ENCODE results near the gene GTF2I. TPM values are rescaled to one million over a fixed set of nuclear protein-coding genes. Genes with fewer than 3 reads are reported as not detected.
"Not testable (repeated sequence)": the region's sequence is repeated elsewhere in the genome, so short reads cannot be mapped to it uniquely, and the experiment has no call there.

The GTF2I gene
- total RNA-seq, 2 experiments from 2014 or later: 162 to 163 TPM

- CTCF ChIA-PET; H3K9me3 Mint-ChIP-seq; DNase-seq; H3K4me1 Mint-ChIP-seq; H3K36me3 Mint-ChIP-seq (ENCODE audit: low read depth); H3K27ac Mint-ChIP-seq; H3K4me3 Mint-ChIP-seq; H3K27me3 Mint-ChIP-seq; POLR2A ChIA-PET: not testable (repeated sequence)
Measured at GRCh38 chr7:74779053-74779452, 121.5 kb downstream of the GTF2I start.

GRCh38 chr7:74781746-74782145 lies 124.2 kb downstream of the GTF2I start:
- CTCF ChIA-PET; H3K27ac Mint-ChIP-seq; H3K9me3 Mint-ChIP-seq; POLR2A ChIA-PET; H3K4me3 Mint-ChIP-seq; DNase-seq; H3K36me3 Mint-ChIP-seq (ENCODE audit: low read depth); H3K4me1 Mint-ChIP-seq; H3K27me3 Mint-ChIP-seq: not testable (repeated sequence)

GRCh38 chr7:74783595-74783994 lies 126.1 kb downstream of the GTF2I start:
- CTCF ChIA-PET; H3K27me3 Mint-ChIP-seq; POLR2A ChIA-PET; H3K27ac Mint-ChIP-seq; H3K36me3 Mint-ChIP-seq (ENCODE audit: low read depth); H3K4me3 Mint-ChIP-seq; H3K9me3 Mint-ChIP-seq; H3K4me1 Mint-ChIP-seq; DNase-seq: not testable (repeated sequence)

- CTCF ChIA-PET; H3K27me3 Mint-ChIP-seq; POLR2A ChIA-PET; H3K36me3 Mint-ChIP-seq (ENCODE audit: low read depth); H3K4me1 Mint-ChIP-seq; H3K9me3 Mint-ChIP-seq: not testable (repeated sequence)
- peak; percentile 93 for DNase-seq
- Mint-ChIP-seq H3K4me3 (peak overlapping the region; percentile 51), H3K27ac (peak overlapping the region; percentile 19)
Measured at GRCh38 chr7:74788369-74789150, 131.0 kb downstream of the GTF2I start.

GRCh38 chr7:74789200-74789736 lies 131.8 kb downstream of the GTF2I start:
- H3K27ac Mint-ChIP-seq; H3K27me3 Mint-ChIP-seq; CTCF ChIA-PET; POLR2A ChIA-PET; H3K9me3 Mint-ChIP-seq; H3K4me3 Mint-ChIP-seq; DNase-seq; H3K4me1 Mint-ChIP-seq; H3K36me3 Mint-ChIP-seq (ENCODE audit: low read depth): not testable (repeated sequence)

- H3K4me3 Mint-ChIP-seq; H3K36me3 Mint-ChIP-seq (ENCODE audit: low read depth): not testable (repeated sequence)
Measured at GRCh38 chr7:74797848-74798622, 140.5 kb downstream of the GTF2I start.

GRCh38 chr7:74798644-74799043 lies 141.1 kb downstream of the GTF2I start:
- CTCF ChIA-PET; H3K27me3 Mint-ChIP-seq; H3K4me3 Mint-ChIP-seq; H3K9me3 Mint-ChIP-seq; POLR2A ChIA-PET; H3K4me1 Mint-ChIP-seq; H3K36me3 Mint-ChIP-seq (ENCODE audit: low read depth); DNase-seq; H3K27ac Mint-ChIP-seq: not testable (repeated sequence)

More at GRCh38 chr7:74797848-74798622, 140.5 kb downstream of the GTF2I start:
- POLR2A ChIA-PET, CTCF ChIA-PET, H3K9me3 Mint-ChIP-seq, H3K27ac Mint-ChIP-seq, H3K27me3 Mint-ChIP-seq, H3K4me1 Mint-ChIP-seq, DNase-seq: not testable (repeated sequence)

Other genes with a start within 250 kb of the GTF2I start
- gene GTF2IRD1, start 203.8 kb upstream of the GTF2I start, total RNA-seq: 1 to 10 TPM in 1 of 2 experiments, under 1 TPM in 1; 0.94 to 1.3 TPM
- gene NCF1, start 116.3 kb downstream of the GTF2I start, total RNA-seq: 1 to 10 TPM; 2.4 to 2.6 TPM
- gene GTF2IRD2, start 193.9 kb downstream of the GTF2I start, total RNA-seq: 10 to 100 TPM in 1 of 2 experiments, 1 to 10 TPM in 1; 9.9 to 13.7 TPM

All from activated CD4-positive, alpha-beta T cell treated with anti-CD3 and anti-CD28 coated beads, Interleukin-2, amount 10 ng/mL, durations not matched to agents 7 days and 5 days (primary cell).